ENCODE measurements around the gene DNAJC3.

GRCh38 chr13:95784161-95784899, 107.4 kb downstream of the DNAJC3 start:
- TF ChIP-seq CTCF (IDR thresholded peaks at IDR 0.05) = no peak
- TF ChIP-seq ZFX (IDR thresholded peaks at IDR 0.05; ENCODE audit: borderline replicate concordance) = no peak
